ENCODE data around the gene ZNF683.
"Not testable (repeated sequence)": the region's sequence is repeated elsewhere in the genome, so short reads cannot be mapped to it uniquely, and the experiment has no call there.

ZNF683 gene

DNA sequence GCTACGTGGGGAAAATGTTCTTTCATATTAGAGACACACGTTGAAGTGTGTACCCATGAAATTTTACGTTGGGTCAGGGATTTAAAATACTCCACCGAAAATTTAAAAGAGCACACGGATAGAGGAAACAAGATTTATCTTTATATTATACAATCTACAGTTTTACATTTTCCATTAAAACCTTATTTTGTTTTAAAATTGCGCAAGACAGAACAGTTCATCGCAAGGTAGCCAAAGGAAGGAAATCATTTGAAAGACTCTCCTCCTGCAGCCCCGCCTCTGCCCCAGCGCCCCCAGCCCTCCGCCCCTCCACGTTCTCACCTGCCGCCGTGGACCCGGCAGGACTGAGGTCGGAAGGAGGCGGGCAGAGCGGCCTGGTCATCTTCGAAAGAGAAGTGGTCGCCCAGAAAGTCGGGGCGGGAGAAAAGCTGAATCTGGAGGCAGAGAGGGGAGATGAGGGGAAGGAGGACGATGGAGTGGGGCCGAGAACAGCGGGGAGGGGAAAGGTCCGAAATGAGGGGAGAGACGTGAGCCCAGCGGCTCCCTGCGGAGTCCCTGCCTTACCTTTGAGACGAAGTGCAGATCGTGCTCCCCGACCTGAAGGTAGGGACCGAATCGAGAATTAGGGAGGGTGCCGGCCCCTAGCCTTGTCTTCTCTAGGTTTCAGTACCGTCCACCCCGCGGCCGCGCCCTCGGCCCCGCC is 36.6 kb downstream of the ZNF683 start:
- no peak for DNase-seq

DNA sequence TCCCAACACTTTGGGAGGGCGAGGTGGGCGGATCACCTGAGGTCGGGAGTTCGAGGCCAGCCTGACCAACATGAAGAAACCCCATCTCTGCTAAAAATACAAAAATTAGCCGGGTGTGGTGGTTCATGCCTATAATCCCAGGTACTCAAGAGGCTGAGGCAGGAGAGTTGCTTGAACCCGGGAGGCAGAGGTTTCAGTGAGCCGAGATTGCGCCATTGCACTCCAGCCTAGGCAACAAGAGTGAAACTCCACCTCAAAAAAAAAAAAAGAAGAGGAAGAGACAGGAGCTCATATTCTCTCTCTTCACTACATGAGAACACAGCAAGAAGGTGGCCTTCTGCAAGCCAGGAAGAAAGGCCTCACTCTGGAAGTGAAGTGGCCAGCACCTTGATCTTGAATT is 39.2 kb downstream of the ZNF683 start:
- DNase-seq: not testable (repeated sequence)

- no peak for DNase-seq
These were observed 42.3 kb downstream of the ZNF683 start for GRCh38 chr1:26330276-26330675.

DNA sequence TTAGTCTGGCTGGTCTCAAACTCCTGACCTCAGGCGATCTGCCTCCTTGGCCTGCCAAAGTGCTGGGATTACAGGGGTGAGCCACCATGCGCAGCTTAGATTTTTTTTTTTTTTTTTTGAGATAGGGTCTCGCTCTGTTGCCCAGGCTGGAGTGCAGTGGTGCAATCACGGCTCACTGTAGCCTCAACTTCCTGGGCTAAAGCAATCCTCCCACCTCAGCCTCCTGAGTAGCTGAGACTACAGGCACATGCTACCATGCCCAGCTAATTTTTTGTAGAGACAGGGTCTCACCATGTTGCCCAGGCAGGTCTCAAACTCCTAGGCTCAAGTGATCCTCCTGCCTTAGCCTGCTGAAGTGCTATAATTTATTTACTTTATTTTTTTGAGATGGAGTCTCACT is 43.2 kb downstream of the ZNF683 start:
- not testable (repeated sequence) for DNase-seq

GRCh38 chr1:26328597-26328996 is 44.0 kb downstream of the ZNF683 start:
- DNase-seq: no peak

- no peak for DNase-seq
These were observed 44.6 kb downstream of the ZNF683 start for GRCh38 chr1:26327956-26328362.

DNA sequence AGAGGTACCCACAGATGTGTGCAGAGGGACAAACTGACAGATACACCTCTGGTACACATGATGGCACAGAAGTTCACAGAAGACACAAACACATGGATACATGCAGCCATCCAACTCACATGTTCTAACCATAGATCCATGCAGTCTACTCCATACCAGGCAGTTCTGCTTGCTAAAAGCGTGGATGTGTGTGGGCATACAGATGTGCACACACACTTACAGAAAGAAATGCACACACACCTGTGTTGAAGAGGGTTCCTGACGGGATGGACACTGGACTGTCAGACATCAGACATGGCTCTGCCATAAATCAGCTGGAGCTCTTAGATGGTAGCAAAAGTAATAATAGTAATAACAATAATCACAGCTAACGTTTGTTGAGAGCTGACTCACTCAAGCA is 48.0 kb downstream of the ZNF683 start:
- no peak for DNase-seq

DNA sequence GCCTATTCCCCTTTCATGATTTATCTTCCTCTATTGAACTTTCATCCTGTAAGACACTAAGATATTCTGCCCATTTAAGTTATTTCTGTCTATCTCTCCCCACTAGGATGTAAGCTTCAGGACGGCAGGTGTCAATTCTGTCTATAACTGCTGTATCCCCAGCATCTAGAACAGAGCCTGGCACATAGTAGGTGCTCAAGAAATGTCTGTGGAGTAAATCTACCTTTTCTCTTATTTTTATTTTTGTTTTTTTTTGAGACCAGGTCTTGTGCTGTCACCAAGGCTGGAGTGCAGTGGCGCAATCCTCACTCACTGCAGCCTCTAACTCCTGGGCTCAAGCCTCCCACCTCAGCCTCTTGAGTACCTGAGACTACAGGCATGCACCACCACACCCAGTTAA is 49.2 kb downstream of the ZNF683 start:
- DNase-seq: no peak

- no peak for DNase-seq
These were observed 50.6 kb downstream of the ZNF683 start for GRCh38 chr1:26322042-26322331.

- DNase-seq: peak; percentile 98 to 99
These were observed 51.1 kb downstream of the ZNF683 start for GRCh38 chr1:26321315-26322041.

DNA sequence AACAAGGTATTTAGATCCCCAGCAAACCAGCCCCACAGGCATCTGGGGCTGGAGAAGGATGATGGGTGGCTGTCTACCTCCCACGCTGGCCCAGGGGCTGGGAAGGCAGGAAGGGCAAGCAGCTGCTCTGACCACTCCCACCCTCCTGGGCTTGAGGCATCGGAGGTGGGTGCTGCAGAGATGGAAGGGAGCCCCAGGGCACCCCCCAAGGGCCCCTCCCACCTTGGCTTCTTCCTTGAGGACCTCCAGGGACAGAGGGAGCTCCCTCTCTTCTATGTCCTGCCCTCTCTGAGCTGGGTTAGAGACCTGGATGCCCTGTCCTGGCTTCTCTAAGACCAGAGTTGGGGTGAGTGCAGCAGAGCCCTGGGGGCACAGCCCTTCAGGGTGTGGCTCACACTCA is 51.7 kb downstream of the ZNF683 start:
- DNase-seq: no peak

DNA sequence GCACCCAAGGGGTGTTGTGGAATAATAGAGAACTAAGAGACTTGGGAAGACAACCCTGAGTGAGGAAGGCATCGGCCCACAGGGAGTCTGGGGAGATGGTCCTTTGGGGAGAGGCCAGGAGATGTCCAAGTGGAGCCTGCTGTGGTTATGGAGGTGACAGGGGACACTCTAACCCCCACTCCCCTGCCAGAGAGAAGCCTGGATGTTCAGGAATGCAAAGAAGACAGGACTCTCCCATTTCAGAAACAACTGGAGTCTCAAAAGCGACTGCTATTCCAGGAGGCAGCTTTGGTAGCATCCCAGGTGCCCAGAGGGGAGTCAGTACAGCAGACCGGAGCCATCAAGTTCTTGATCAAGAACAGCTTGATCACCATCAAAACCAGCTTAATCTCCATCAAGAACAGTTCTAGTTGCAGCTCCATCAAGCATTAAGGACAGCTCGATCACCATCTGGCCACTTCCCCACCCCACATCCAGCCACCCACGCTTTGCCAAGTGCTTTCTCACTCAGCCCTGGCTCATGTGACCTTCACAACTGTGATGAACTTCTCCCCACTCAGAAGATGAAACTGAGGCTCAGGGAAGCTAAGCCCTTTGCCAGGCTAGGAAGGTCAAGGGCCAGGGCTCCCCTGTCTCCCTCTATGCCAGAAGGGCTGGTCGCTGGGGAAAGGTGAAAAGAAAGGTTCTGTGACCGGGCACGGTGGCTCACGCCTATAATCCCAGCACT is 54.0 kb downstream of the ZNF683 start:
- peak; percentile 46 for DNase-seq

GRCh38 chr1:26317612-26318337 is 54.8 kb downstream of the ZNF683 start, which contains the start of gene CD52:
TSS of gene CD52 (plus strand) at chr1:26317958. CDS start at chr1:26318018, 60 bp downstream.
- peak; percentile 55 to 56 for DNase-seq

- DNase-seq: no peak
These were observed 55.4 kb downstream of the ZNF683 start for GRCh38 chr1:26317146-26317545.

GRCh38 chr1:26315874-26316850 is 56.4 kb downstream of the ZNF683 start:
- DNase-seq: no peak

DNA sequence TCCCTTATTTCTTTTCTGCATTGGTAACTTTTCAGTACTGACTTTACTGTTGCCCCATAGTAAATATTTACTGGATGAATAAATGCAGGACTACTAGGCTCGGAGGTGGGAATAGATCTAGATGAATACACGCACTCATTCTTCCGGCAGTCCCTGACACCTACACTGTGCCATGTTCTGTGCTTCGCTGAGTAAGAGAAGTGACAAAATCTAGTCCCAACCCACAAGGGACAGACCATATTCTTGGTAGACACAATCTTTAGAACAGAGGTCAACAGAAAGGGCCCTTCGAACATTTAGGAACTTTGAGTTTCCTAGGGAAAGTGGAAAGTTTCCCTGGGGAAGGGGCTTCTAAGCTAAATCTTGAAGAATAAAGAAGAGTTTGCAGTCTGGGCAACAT is 58.0 kb downstream of the ZNF683 start:
- no peak for DNase-seq
